ENCODE data around the gene FGD5. TPM values are rescaled to one million over a fixed set of nuclear protein-coding genes. Genes with fewer than 3 reads are reported as not detected.

The FGD5 gene
- polyA plus RNA-seq, 3 donors from 2014 or later, result not detected

DNA sequence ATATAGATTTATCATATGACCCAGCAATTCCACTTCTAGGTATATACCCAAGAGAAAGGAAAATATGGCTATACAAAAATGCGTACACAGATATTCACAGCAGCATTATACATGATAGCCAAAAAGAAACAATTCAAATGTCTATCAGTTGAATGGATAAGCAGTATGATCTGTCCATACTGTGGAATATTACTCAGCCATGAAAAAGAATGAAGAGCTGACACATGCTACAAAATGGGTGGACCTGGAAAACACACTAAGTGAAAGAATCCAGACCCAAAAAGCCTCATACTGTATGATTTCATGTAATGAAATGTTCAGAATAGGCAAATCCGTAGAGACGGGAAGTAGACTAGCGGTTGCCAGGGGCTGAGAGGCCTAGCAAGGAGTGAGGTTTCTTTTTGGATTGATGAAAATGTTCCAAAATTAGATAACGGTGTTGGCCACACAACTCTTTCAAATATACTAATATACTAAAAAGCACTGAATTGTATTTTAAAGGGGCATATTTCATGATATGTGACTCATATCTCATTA is 33.4 kb downstream of the FGD5 start:
- Mint-ChIP-seq H3K36me3 (no peaks in the 10 kb centered on the region), H3K4me1 (no peaks in the 10 kb centered on the region), H3K9me3 (peaks cover 0 to 9% (median 0%) of the 10 kb centered on the region in 6 donors), H3K4me3 (no peak overlapping the region), H3K27ac (no peak overlapping the region), H3K27me3 (ENCODE audit: low read depth in 3 of 3) (peaks cover 5 to 20% (median 14%) of the 10 kb centered on the region in 3 donors)
- no peak for DNase-seq

DNA sequence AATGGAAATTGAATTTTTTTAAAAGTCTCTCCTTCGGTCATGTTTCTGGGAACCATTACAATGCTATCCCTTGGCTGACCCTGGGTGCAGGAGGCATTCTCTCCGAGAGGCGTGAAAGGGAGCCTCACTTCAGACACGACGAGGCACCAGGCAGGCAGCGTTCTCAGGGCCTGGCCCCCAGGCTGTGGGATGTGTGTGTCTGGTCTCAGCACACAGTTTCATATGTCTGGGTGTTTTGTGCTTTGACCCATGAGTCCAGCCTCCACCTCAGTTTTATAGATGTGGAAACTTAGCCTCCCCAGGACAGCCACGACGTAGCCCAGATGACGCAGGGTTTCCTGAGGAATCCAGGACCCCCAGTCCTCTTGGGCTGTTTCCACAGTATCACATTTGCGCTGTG is 34.0 kb downstream of the FGD5 start:
- DNase-seq, result no peak
- Mint-ChIP-seq H3K9me3 (peaks cover 0 to 9% (median 0%) of the 10 kb centered on the region in 6 donors), H3K27ac (no peak overlapping the region), H3K27me3 (ENCODE audit: low read depth in 3 of 3) (peaks cover 2 to 24% (median 12%) of the 10 kb centered on the region in 3 donors), H3K4me3 (no peak overlapping the region), H3K36me3 (no peaks in the 10 kb centered on the region), H3K4me1 (no peaks in the 10 kb centered on the region)

DNA sequence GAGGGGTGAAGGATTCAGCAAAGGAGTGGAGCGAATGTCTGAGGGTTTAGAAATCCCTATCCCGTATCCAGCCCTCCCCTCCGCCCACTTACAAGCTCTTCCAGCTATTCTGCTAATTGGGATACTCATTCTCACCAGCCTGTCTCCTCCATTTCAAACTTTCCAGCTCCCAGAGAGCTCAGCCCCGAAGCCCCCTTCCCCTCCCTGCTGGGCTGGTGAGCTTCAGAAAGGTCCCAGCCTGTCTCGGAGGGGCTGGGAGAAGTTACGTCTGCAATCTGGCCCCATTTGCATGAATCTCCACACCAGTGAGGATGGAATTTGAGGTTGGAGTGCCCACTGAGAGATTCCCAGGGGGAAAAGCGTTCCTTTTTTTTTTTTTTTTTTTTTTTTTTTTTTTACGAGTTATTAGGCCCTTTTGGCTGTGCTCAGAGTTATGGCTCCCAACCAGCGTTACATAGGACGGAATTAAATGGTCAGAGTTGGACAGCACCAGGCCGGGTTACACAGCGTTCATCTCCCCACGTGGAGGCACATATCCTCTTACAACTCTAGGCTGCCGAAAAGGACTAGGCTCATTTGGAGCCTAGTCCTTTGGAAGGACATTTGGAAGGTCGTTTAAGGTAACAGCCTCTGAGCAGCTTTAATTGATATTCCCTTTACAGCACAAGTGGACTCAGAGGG is 34.6 kb downstream of the FGD5 start:
- no peak overlapping the region for H3K27ac Mint-ChIP-seq

DNA sequence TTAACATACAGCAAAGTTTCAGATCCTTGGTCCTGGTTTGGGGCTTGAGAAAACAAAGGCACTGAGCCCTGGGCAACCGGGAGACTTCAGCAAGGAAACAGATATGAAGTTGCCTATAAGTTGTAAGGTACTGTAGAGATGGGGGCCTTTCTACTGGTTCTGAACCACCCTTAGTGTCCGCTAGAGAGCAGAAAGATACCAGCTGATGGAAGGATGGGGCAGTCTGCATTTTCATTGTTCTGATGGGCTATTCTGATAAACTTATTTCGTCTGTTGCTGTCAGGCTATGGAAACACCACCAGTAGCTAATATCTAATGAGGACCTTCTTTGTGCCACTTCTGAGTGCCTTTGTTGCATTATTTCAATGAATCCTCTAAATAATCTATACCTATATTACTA is 38.7 kb downstream of the FGD5 start:
- H3K4me3 Mint-ChIP-seq, result no peak overlapping the region
- H3K27ac Mint-ChIP-seq, result no peak overlapping the region
- no peaks in the 10 kb centered on the region for H3K4me1 Mint-ChIP-seq
- no peaks in the 10 kb centered on the region for H3K36me3 Mint-ChIP-seq
- peaks cover 0 to 9% (median 0%) of the 10 kb centered on the region in 6 donors for H3K9me3 Mint-ChIP-seq
- no peak for DNase-seq
- H3K27me3 Mint-ChIP-seq (ENCODE audit: low read depth in 3 of 3), result peaks cover 2 to 24% (median 21%) of the 10 kb centered on the region in 3 donors

More for the DNA sequence above, 34.6 kb downstream of the FGD5 start:
- Mint-ChIP-seq H3K9me3 (peaks cover 0 to 9% (median 0%) of the 10 kb centered on the region in 6 donors), H3K4me3 (no peak overlapping the region), H3K36me3 (no peaks in the 10 kb centered on the region), H3K27me3 (ENCODE audit: low read depth in 3 of 3) (peaks cover 2 to 22% (median 16%) of the 10 kb centered on the region in 3 donors), H3K4me1 (no peaks in the 10 kb centered on the region)
- DNase-seq, result no peak

DNA sequence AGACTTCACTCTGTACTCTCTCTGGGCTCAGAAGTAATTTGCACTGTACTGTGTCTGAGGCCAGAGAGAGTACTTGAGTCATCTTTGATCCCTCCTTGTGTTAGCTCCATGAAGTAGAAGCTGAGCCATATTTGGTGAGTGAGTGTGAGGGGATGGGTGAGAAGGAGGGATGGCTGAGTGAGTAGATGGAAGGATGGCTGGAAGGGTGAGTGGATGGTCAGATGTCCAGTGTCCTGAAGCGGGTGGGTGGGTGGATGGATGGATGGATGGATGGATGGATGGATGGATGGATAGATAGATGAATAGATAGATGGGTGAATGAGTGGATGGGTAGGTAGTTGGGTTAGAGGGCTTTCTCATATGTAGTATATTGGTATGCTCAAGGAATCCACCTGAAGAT is 39.3 kb downstream of the FGD5 start:
- no peak for DNase-seq
- Mint-ChIP-seq H3K4me3 (no peak overlapping the region), H3K27ac (no peak overlapping the region), H3K4me1 (no peaks in the 10 kb centered on the region), H3K9me3 (peaks cover 0 to 9% (median 0%) of the 10 kb centered on the region in 6 donors), H3K27me3 (ENCODE audit: low read depth in 3 of 3) (peaks cover 2 to 24% (median 21%) of the 10 kb centered on the region in 3 donors), H3K36me3 (no peaks in the 10 kb centered on the region)

DNA sequence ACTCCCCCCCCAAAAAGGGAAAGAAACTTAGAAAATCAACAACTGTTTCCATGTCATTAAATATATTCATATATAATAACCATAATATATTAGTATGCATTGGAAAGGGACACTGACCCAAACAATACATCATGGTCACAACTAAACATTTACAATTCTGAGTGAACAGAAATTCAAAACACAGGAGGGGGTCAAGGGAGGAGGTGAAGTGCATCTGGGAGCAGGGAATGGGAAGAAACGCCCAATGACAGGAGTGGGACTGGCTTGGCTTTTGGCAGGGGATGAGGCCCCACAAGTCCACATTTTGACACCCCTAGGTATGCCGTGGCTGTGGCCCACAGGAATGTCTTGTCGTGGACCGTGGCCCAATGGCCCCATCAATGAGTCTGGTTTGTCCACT is 41.1 kb downstream of the FGD5 start:
- no peak for DNase-seq
- H3K36me3 Mint-ChIP-seq, result no peaks in the 10 kb centered on the region
- no peaks in the 10 kb centered on the region for H3K4me1 Mint-ChIP-seq
- H3K9me3 Mint-ChIP-seq, result peaks cover 0 to 9% (median 0%) of the 10 kb centered on the region in 6 donors
- H3K27me3 Mint-ChIP-seq (ENCODE audit: low read depth in 3 of 3), result peaks cover 2 to 27% (median 17%) of the 10 kb centered on the region in 3 donors
- H3K4me3 Mint-ChIP-seq, result no peak overlapping the region
- H3K27ac Mint-ChIP-seq, result no peak overlapping the region

DNA sequence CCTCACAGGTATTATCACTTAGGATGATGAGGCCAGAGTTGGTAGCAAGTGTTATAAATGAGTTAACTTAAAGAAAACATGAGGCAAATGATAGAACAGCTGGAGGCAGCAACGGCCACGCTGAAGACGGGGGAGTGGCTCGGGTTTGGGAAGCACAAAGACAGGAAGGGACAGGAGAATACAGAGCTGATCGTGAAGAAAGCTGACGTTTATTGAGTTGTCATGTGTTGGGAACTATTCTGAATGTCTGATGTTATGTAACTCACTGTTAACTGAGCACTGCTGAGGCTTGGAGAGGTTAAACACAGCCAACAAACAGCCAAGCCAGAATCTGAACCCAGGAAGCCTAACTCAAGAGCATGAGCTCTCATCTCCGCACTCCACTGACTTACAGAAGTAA is 42.3 kb downstream of the FGD5 start:
- no peak overlapping the region for H3K27ac Mint-ChIP-seq
- H3K27me3 Mint-ChIP-seq (ENCODE audit: low read depth in 3 of 3), result peaks cover 0 to 21% (median 12%) of the 10 kb centered on the region in 3 donors
- H3K4me3 Mint-ChIP-seq, result no peak overlapping the region

DNA sequence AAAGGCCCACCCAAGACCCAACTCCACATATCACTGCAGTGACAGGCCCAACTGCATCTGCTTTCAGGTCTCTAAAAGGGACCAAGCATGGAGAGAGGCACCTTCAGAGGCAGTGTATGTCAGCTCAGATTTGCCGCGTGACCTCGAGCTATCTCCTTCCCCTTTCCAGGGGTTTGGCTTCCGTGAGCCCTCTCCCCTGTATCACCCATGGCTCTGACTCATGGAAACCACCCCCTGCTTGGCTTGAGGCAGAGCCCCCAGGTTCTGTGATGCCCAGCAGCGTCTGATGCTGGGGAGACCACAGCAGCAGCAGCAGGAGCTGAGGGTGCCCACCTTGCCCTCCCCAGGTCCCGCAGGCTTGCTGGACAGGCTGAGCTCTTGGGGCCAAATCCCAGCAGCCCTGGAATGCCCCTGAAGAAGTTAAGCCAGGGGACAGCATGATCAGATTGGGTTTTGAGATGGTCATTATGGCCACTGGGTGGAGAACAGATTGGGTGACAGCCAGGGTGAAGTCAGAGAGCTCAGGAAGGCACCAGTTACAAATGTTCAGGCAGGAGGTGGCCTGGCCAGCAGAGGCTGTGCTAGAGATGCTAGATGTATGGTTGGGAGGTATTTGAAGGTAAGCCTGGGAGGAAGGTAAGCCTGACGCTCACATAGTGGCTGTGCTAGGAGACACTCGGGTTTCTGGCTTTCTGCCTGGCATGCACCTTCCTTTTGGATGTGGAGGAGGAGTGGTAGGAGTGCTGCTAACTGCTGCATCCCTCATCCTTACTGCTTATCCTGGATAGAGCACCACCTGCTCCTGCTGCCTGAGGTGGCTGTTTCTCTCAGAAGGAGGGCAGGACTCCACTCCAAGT is 42.9 kb downstream of the FGD5 start:
- Mint-ChIP-seq H3K4me1 (no peaks in the 10 kb centered on the region), H3K27ac (no peak overlapping the region), H3K27me3 (ENCODE audit: low read depth in 3 of 3) (peaks cover 0 to 18% (median 8%) of the 10 kb centered on the region in 3 donors), H3K36me3 (no peaks in the 10 kb centered on the region), H3K9me3 (no peaks in the 10 kb centered on the region), H3K4me3 (no peak overlapping the region)
- DNase-seq, result no peak

More for the DNA sequence above, 42.3 kb downstream of the FGD5 start:
- H3K4me1 Mint-ChIP-seq, result no peaks in the 10 kb centered on the region
- DNase-seq, result no peak
- H3K36me3 Mint-ChIP-seq, result no peaks in the 10 kb centered on the region
- H3K9me3 Mint-ChIP-seq, result peaks cover 0 to 5% (median 0%) of the 10 kb centered on the region in 6 donors

DNA sequence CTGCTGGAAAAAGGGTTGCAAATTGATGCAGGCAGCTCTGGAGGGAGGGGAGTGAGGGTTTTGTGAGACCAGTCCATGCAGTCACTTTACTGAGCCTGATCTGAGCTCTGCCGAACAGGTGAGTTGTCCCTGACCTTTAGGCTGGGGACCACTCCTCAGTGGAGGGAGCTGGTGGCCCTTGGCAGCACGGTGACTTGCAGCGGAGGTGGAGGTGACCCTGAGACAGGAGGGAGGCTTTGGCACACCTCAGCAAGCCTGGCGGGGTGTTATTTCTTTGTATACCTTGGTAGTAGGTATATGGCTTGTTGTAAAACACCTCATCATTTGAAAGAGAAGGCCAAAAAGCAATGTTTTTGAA is 43.5 kb downstream of the FGD5 start:
- no peak overlapping the region for H3K27ac Mint-ChIP-seq
- no peaks in the 10 kb centered on the region for H3K4me1 Mint-ChIP-seq
- H3K9me3 Mint-ChIP-seq, result no peaks in the 10 kb centered on the region
- DNase-seq, result no peak
- peaks cover 0 to 16% (median 7%) of the 10 kb centered on the region in 3 donors for H3K27me3 Mint-ChIP-seq (ENCODE audit: low read depth in 3 of 3)
- no peaks in the 10 kb centered on the region for H3K36me3 Mint-ChIP-seq
- H3K4me3 Mint-ChIP-seq, result no peak overlapping the region

DNA sequence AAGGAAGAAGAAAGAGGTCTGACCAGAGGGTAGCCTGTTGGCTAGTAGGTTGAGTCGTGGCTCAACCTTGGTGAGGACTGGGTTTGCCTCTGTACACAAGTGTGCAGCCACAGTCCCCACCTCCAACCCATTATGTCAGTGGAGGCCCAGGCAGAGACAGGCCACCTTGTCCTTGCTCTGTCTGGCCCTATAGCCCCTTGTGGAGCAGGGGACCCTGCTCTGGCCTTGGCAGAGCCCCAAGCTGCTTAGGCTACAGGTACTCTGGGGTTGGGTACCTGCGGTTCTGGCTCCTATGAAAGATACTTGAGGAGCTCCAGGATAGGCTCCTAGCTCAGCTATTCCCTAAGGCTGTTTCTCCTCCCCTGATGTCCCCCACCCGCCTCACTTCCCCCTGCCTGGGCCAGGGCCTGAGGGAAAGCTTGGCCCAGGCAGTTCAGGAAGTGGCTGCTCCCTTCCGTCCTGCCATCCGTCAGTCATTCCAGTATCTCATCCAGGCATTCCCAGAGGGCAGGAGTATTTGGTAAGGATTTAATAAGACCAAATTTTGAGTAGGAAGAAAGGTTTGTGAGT is 44.0 kb downstream of the FGD5 start:
- Mint-ChIP-seq H3K9me3 (no peaks in the 10 kb centered on the region), H3K4me1 (no peaks in the 10 kb centered on the region), H3K4me3 (no peak overlapping the region), H3K27ac (no peak overlapping the region), H3K27me3 (ENCODE audit: low read depth in 3 of 3) (peaks cover 0 to 15% (median 3%) of the 10 kb centered on the region in 3 donors), H3K36me3 (no peaks in the 10 kb centered on the region)
- no peak for DNase-seq

DNA sequence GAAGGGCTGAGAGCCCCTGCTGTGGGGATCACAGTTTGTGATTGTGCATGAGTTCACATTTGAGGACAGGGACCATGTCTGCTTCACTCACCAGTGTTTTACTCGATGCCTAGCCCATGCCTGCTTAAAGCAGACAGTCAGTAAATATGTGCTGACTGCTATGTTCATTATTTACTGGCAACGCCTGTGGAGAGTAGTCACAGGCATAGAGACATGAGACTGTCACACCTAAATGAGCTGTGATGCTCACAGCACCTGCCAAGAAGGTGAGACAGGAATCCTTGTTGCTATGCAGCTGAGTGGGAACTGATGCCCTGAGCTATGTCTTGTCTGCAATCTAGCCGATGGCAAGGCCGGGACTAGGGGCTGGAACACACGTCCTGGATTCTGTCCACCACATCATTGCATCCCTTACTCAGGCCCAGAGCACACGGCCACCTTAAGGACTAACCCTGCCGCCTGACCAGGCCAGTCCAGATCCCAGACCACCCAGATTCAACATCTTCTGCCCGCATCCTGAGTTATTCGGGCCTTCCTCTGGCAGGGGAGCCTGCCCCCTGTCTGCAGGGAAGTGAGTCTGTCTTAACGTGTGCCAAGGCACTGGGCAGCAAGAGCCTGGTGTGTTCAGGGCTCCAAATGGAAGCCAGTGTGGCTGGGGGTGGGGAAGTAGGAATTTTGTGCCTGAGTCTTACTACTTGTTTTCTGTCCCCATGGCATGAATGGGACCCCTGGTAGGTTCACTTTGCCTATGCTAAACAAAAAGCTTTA is 44.8 kb downstream of the FGD5 start:
- Mint-ChIP-seq H3K9me3 (no peaks in the 10 kb centered on the region), H3K36me3 (no peaks in the 10 kb centered on the region), H3K4me3 (no peak overlapping the region), H3K27ac (no peak overlapping the region), H3K27me3 (ENCODE audit: low read depth in 3 of 3) (peaks cover 0 to 11% (median 3%) of the 10 kb centered on the region in 3 donors), H3K4me1 (no peaks in the 10 kb centered on the region)
- DNase-seq, result no peak

DNA sequence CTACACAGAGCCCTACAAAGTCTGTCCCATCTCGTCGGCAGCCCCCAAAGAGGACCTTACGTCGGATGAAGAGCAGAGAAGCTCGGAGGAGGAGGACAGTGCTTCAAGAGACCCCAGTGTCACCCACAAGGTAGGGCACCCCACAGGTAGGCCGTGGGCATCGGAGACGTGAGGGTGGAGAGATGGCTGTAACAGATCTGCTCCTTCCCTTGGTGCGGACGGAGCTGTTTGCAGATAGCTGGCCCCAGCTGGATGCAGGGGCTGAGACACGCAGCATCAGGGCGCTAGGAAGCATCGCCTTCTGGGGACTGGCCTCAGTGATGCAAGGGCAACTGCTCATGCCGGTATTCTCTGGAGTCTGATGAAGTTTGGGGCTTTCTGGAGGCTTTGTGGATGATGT is 45.4 kb downstream of the FGD5 start:
- no peak for DNase-seq
- H3K4me3 Mint-ChIP-seq, result no peak overlapping the region
- no peak overlapping the region for H3K27ac Mint-ChIP-seq
- no peaks in the 10 kb centered on the region for H3K4me1 Mint-ChIP-seq
- no peaks in the 10 kb centered on the region for H3K9me3 Mint-ChIP-seq
- no peaks in the 10 kb centered on the region for H3K36me3 Mint-ChIP-seq
- peaks cover 0 to 11% (median 3%) of the 10 kb centered on the region in 3 donors for H3K27me3 Mint-ChIP-seq (ENCODE audit: low read depth in 3 of 3)

DNA sequence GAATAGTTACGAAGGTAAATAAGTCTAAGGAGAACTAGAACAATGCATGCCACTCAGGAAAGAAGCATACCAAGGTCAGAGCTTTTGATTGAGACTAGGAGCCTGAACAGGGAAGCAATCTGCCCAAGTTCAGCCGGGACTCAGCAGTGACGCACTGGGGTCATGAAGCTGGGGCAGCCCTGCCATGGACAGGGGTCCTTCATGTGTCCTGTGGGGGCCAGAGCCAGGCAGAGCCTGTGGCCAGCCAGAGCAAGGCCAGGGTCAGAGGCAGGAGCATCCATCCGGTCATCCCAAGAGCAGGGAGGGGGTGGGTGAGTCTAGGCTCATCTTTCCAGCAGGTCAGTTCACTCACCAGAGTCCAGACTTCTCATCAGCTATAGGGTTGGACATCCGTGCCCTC is 47.9 kb downstream of the FGD5 start:
- no peak overlapping the region for H3K27ac Mint-ChIP-seq
- no peaks in the 10 kb centered on the region for H3K36me3 Mint-ChIP-seq
- H3K4me3 Mint-ChIP-seq, result no peak overlapping the region
- peaks cover 0 to 7% (median 6%) of the 10 kb centered on the region in 3 donors for H3K27me3 Mint-ChIP-seq (ENCODE audit: low read depth in 3 of 3)
- H3K4me1 Mint-ChIP-seq, result no peaks in the 10 kb centered on the region
- no peak for DNase-seq
- no peaks in the 10 kb centered on the region for H3K9me3 Mint-ChIP-seq

Data from immature natural killer cell (primary cell).